IPS DF 19.7 (cell line): ENCODE data around the gene TNFRSF8.

Experiments used
- DNase-seq: peaks from one replicate; pipeline ENCODE4 v3.0.0-alpha.2; 2013; ENCODE audit warnings: low read depth, low spot score

Gene TNFRSF8

DNA sequence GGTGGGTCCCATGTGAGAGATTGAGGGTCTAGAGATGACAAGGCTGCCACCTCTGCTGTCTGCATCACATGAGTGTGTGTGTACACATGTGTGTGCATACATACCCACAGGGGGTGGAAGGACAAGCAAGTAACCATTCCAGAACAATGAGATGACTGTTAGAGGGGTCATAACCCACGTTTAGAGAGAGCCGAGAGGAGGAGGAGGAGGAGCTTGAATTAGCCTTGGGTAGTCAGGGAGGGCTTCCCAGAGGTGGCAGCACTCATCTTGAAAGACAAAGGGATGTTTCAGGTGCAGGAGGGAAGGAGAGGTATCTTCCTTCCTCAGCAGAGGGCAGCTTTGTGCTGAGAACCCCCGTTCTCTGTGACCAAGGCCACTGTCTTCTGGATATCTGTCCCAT, 125.0 kb downstream of the TNFRSF8 start:
- no peak for DNase-seq

DNA sequence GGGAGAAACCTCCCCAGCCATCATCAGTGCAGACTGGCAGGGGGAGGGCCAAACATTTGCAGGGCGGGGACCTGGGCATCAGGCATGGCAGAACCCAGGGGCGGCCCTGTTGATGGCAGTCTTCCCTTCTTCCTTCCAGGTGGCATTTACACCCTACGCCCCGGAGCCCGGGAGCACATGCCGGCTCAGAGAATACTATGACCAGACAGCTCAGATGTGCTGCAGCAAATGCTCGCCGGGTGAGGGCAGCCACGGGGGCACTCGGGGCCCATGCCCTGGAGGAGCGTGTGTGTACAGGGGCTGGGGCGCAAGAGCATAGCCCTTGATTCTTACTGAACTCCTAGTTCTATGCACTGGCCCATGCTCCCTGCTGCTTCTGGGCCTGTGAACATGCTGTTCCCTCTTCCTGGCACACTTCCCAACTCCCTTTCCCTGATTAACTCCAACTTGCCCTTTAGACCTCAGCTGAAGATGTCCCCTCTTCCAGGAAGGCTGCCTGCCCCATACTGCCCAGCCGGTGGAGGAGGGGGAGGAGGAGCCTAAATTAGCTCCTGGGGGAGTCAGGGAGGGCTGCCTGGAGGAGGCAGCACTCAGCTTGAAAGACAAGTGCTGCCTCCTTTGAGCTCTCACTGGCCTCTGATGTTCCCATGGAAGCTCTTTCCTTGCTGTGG, 125.7 kb downstream of the TNFRSF8 start:
- DNase-seq, result no peak

DNA sequence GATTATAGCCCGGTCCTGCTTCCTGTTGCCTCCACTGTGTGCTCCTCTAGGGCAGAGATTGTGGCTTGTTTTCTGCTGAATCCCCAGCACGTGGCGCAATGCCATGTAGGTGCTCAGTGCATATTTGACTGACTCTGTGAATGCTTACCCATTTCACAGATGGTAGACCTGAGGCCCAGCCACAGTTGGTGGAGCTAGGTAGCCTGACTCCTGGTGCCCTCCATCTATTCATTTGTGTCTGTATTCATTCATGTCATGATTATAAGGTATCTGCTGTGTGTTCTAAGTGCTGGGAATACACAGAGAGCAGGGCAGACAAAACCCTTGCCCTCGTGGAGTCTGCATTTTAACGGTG, 126.2 kb downstream of the TNFRSF8 start:
- DNase-seq, result no peak

DNA sequence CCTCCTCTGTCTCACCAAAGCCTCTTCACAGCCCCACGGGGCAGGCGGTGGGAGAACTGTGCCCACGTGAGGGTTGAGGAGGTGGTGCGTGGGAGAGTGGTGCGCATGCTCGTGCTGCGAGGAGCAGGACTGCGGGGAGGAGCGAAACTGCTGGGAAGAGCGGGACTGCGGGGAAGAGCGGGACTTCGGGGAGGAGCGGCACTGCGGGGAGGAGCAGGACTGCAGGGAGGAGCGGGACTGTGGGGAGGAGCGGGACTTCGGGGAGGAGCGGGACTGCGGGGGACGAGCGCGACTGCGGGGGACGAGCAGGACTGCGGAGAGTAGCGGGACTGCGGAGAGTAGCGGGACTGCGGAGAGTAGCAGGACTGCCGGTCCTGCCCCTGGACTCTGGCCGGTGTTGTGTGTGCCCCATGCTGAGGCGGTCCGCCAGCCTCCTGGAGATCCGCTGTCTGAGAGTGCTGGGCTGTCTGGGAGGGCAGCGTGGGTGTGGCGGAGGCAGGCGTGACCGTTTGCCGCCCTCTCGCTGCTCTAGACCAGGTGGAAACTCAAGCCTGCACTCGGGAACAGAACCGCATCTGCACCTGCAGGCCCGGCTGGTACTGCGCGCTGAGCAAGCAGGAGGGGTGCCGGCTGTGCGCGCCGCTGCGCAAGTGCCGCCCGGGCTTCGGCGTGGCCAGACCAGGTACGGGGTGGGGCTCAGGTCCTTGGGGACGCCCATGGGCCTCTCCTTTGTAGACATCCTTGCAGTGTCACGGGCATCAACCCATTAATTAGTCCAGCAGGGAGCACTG, 128.3 kb downstream of the TNFRSF8 start:
- no peak for DNase-seq
